NCI-H146 treated with DMSO at 0.1 percent for 48 hours (cell line): ENCODE measurements around the gene SOCS7.
"Not testable (repeated sequence)": the region's sequence is repeated elsewhere in the genome, so short reads cannot be mapped to it uniquely, and the experiment has no call there.

Experiments
- DNase-seq: peaks from one replicate; lab custom pipeline; 2025; ENCODE audit not compliant: unreplicated experiment; lab: John Stamatoyannopoulos, UW

The SOCS7 gene

GRCh38 chr17:38434178-38434665 is 82.6 kb downstream of the SOCS7 start:
- DNase-seq = no peak

GRCh38 chr17:38435795-38436194 is 84.2 kb downstream of the SOCS7 start:
- no peak for DNase-seq

GRCh38 chr17:38436386-38436785 is 84.7 kb downstream of the SOCS7 start:
- DNase-seq = no peak

GRCh38 chr17:38437313-38437712 is 85.7 kb downstream of the SOCS7 start:
- not testable (repeated sequence) for DNase-seq

GRCh38 chr17:38439436-38439835 is 87.8 kb downstream of the SOCS7 start:
- no peak for DNase-seq

- no peak for DNase-seq
These were observed 89.2 kb downstream of the SOCS7 start for GRCh38 chr17:38440614-38441397.

GRCh38 chr17:38441429-38442061 is 89.9 kb downstream of the SOCS7 start:
- no peak for DNase-seq

- DNase-seq = no peak
These were observed 90.9 kb downstream of the SOCS7 start for GRCh38 chr17:38442548-38442947.

- peak; percentile 14 for DNase-seq
These were observed 91.8 kb downstream of the SOCS7 start for GRCh38 chr17:38443356-38444031.

- peak; percentile 53 for DNase-seq
These were observed 92.5 kb downstream of the SOCS7 start for GRCh38 chr17:38444151-38444550.

GRCh38 chr17:38447502-38448085 is 96.0 kb downstream of the SOCS7 start:
- no peak for DNase-seq

GRCh38 chr17:38448208-38448771 is 96.6 kb downstream of the SOCS7 start:
- DNase-seq = no peak

GRCh38 chr17:38449364-38449763 is 97.7 kb downstream of the SOCS7 start:
- DNase-seq = no peak

- DNase-seq = no peak
These were observed 98.9 kb downstream of the SOCS7 start for GRCh38 chr17:38450557-38451029.

- DNase-seq = no peak
These were observed 99.6 kb downstream of the SOCS7 start for GRCh38 chr17:38451030-38451839.

GRCh38 chr17:38451840-38452529 is 100.3 kb downstream of the SOCS7 start:
- DNase-seq = no peak

GRCh38 chr17:38452719-38453118 is 101.1 kb downstream of the SOCS7 start:
- no peak for DNase-seq

- no peak for DNase-seq
These were observed 102.3 kb downstream of the SOCS7 start for GRCh38 chr17:38453951-38454421.

GRCh38 chr17:38454532-38454931 is 102.9 kb downstream of the SOCS7 start:
- DNase-seq = no peak
